Measurements from ENCODE around the gene FSIP1. TPM values are rescaled to one million over a fixed set of nuclear protein-coding genes. Genes with fewer than 3 reads are reported as not detected.

Gene FSIP1
- polyA plus RNA-seq, 3 donors: 0.10 to 0.48 (median 0.21) TPM

GRCh38 chr15:39591141-39591895, 191.3 kb downstream of the FSIP1 start:
- Histone ChIP-seq H3K79me2 (ENCODE audit: insufficient read depth, low read length) (no peaks in the 10 kb centered on the region), H3K9ac (ENCODE audit: insufficient read depth, low read length, poor library complexity, severe bottlenecking) (no peak overlapping the region), H3K9me3 (replicated peaks in 1 of 2; ENCODE audit: control insufficient read depth in 1 of 2, insufficient read depth in 1 of 2, low read length in 2 of 2) (no peaks in the 10 kb centered on the region), H2AFZ (ENCODE audit: insufficient read depth, low read depth, low read length, poor library complexity, severe bottlenecking) (no peak overlapping the region), H3K4me2 (replicated peaks; ENCODE audit: extremely low read depth, low read length, poor library complexity, severe bottlenecking) (no peak overlapping the region), H3K4me1 (ENCODE audit: control insufficient read depth in 1 of 2, insufficient read depth in 2 of 2, low read length in 2 of 2) (no peaks in the 10 kb centered on the region), H3K27ac (ENCODE audit: low read depth in 1 of 2, low read length in 2 of 2) (no peak overlapping the region), H4K20me1 (ENCODE audit: insufficient read depth, low read length) (peaks cover 29% of the 10 kb centered on the region), H3K36me3 (replicated peaks in 1 of 2; ENCODE audit: control insufficient read depth in 1 of 2, insufficient read depth in 2 of 2, low read length in 2 of 2) (peaks cover 45 to 100% of the 10 kb centered on the region in 2 donors), H3K27me3 (ENCODE audit: control insufficient read depth in 2 of 2, insufficient read depth in 2 of 2, low read length in 2 of 2) (no peaks in the 10 kb centered on the region), H3K4me3 (replicated peaks in 1 of 3; ENCODE audit: low read depth in 2 of 3, low read length in 3 of 3) (no peak overlapping the region)
- TF ChIP-seq, protein P1, sequence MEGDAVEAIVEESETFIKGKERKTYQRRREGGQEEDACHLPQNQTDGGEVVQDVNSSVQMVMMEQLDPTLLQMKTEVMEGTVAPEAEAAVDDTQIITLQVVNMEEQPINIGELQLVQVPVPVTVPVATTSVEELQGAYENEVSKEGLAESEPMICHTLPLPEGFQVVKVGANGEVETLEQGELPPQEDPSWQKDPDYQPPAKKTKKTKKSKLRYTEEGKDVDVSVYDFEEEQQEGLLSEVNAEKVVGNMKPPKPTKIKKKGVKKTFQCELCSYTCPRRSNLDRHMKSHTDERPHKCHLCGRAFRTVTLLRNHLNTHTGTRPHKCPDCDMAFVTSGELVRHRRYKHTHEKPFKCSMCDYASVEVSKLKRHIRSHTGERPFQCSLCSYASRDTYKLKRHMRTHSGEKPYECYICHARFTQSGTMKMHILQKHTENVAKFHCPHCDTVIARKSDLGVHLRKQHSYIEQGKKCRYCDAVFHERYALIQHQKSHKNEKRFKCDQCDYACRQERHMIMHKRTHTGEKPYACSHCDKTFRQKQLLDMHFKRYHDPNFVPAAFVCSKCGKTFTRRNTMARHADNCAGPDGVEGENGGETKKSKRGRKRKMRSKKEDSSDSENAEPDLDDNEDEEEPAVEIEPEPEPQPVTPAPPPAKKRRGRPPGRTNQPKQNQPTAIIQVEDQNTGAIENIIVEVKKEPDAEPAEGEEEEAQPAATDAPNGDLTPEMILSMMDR (IDR thresholded peaks at IDR 0.05): no peak
- Mint-ChIP-seq H3K27me3 (ENCODE audit: low read depth in 3 of 3) (peaks cover 1 to 5% (median 5%) of the 10 kb centered on the region in 3 donors), H3K36me3 (peaks cover 92 to 96% of the 10 kb centered on the region in 2 donors), H3K4me3 (no peak overlapping the region), H3K9me3 (no peaks in the 10 kb centered on the region), H3K27ac (peak overlapping the region in 2 of 7 donors; percentile 4 to 58), H3K4me1 (no peaks in the 10 kb centered on the region)
- intact Hi-C loops (cut with micrococcal nuclease): no loop called here
- WGBS (ENCODE audit: insufficient coverage): 98% methylated on average over 8 of the region's 11 CpGs
- no peak for DNase-seq

DNA sequence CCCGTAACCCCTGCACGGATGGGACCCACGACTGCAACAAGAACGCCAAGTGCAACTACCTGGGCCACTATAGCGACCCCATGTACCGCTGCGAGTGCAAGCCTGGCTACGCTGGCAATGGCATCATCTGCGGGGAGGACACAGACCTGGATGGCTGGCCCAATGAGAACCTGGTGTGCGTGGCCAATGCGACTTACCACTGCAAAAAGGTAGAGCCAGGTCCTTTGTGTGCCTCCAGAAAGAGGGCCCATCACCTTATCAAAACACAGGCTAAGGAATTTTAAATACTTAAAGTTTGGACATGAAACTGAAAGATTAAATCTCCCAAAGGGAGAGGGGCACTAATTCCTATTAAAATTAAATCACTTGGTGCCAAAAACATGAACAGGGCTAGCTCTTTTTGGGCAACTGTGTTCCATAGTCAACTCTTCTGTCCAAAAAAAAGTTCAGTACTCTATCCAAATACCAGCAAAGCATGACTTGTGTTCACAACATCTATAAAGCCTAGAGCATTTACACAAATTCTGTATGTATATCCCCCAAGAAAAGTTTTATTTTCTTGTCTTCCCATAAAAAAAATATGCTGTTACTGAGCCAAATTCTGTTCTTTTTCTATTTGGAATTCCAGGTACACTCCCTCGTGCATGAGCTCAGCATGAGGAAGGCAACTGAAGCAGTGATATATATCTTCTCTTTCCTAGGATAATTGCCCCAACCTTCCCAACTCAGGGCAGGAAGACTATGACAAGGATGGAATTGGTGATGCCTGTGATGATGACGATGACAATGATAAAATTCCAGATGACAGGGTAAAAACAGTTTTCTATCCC, 192.6 kb downstream of the FSIP1 start:
- WGBS (ENCODE audit: insufficient coverage): 98% methylated on average over 9 of the region's 13 CpGs
- no peaks in the 10 kb centered on the region for H3K27me3 ChIP-seq (ENCODE audit: control insufficient read depth in 2 of 2, insufficient read depth in 2 of 2, low read length in 2 of 2)
- intact Hi-C loops (cut with micrococcal nuclease): loop anchor here (10.0 kb wide), 2 partner anchors 165 to 415 kb away; no protein-coding TSS in a partner anchor

More for the DNA sequence above, 192.6 kb downstream of the FSIP1 start:
- H2AFZ ChIP-seq (ENCODE audit: insufficient read depth, low read depth, low read length, poor library complexity, severe bottlenecking): no peak overlapping the region
- no peaks in the 10 kb centered on the region for H3K9me3 ChIP-seq (replicated peaks in 1 of 2; ENCODE audit: control insufficient read depth in 1 of 2, insufficient read depth in 1 of 2, low read length in 2 of 2)
- peaks cover 94 to 97% of the 10 kb centered on the region in 2 donors for H3K36me3 Mint-ChIP-seq
- H4K20me1 ChIP-seq (ENCODE audit: insufficient read depth, low read length): peaks cover 36% of the 10 kb centered on the region
- H3K9ac ChIP-seq (ENCODE audit: insufficient read depth, low read length, poor library complexity, severe bottlenecking): no peak overlapping the region
- no peaks in the 10 kb centered on the region for H3K9me3 Mint-ChIP-seq
- peaks cover 1 to 5% (median 5%) of the 10 kb centered on the region in 3 donors for H3K27me3 Mint-ChIP-seq (ENCODE audit: low read depth in 3 of 3)
- peaks cover 40 to 100% of the 10 kb centered on the region in 2 donors for H3K36me3 ChIP-seq (replicated peaks in 1 of 2; ENCODE audit: control insufficient read depth in 1 of 2, insufficient read depth in 2 of 2, low read length in 2 of 2)
- no peak overlapping the region for H3K4me3 Mint-ChIP-seq
- TF ChIP-seq, protein P1 (IDR thresholded peaks at IDR 0.05): no peak
- H3K79me2 ChIP-seq (ENCODE audit: insufficient read depth, low read length): no peaks in the 10 kb centered on the region
- H3K4me1 ChIP-seq (ENCODE audit: control insufficient read depth in 1 of 2, insufficient read depth in 2 of 2, low read length in 2 of 2): no peaks in the 10 kb centered on the region
- no peak for DNase-seq
- no peak overlapping the region for H3K4me2 ChIP-seq (replicated peaks; ENCODE audit: extremely low read depth, low read length, poor library complexity, severe bottlenecking)
- no peak overlapping the region for H3K4me3 ChIP-seq (replicated peaks in 1 of 3; ENCODE audit: low read depth in 2 of 3, low read length in 3 of 3)
- no peak overlapping the region for H3K27ac Mint-ChIP-seq
- H3K4me1 Mint-ChIP-seq: no peaks in the 10 kb centered on the region
- no peak overlapping the region for H3K27ac ChIP-seq (ENCODE audit: low read depth in 1 of 2, low read length in 2 of 2)

Measured in CD14-positive monocyte (primary cell).